ENCODE results near the gene GALE. TPM values are rescaled to one million over a fixed set of nuclear protein-coding genes. Genes with fewer than 3 reads are reported as not detected.

The GALE gene
- total and polyA plus RNA-seq, 2 donors (not counting 3 experiments of a cell fraction or from before 2014, with no cell fraction given): 42.9 to 64.7 TPM

GRCh38 chr1:23748016-23748415, 52.5 kb downstream of the GALE start:
- peaks cover 24 to 29% of the 10 kb centered on the region in 2 experiments for H3K36me3 ChIP-seq (ENCODE audit: control insufficient read depth in 2 of 2, extremely low read depth in 1 of 2, insufficient read depth in 2 of 2, low read length in 2 of 2)
- no peak for FAIRE-seq
- intact Hi-C loops (cut with micrococcal nuclease): no loop called here

More at GRCh38 chr1:23748016-23748415, 52.5 kb downstream of the GALE start:
- Histone ChIP-seq H3K79me2 (ENCODE audit: control insufficient read depth, insufficient read depth, low read length) (peaks cover 73% of the 10 kb centered on the region), H3K4me3 (replicated peaks in 1 of 3; ENCODE audit: insufficient read depth in 1 of 3, low read depth in 1 of 3, low read length in 3 of 3) (no peak overlapping the region), H3K9ac (replicated peaks; ENCODE audit: extremely low read depth, insufficient read depth, low read length) (no peak overlapping the region), H3K27me3 (ENCODE audit: control insufficient read depth in 2 of 2, insufficient read depth in 2 of 2, low read length in 2 of 2) (no peaks in the 10 kb centered on the region), H3K9me1 (replicated peaks; ENCODE audit: control insufficient read depth, extremely low read depth, insufficient read depth, low read length) (no peaks in the 10 kb centered on the region), H3K27ac (ENCODE audit: insufficient read depth, low read depth, low read length) (no peak overlapping the region), H3K9me3 (replicated peaks; ENCODE audit: control insufficient read depth, insufficient read depth, low read length) (no peaks in the 10 kb centered on the region), H4K20me1 (replicated peaks; ENCODE audit: control insufficient read depth, extremely low read depth, insufficient read depth, low read length) (peaks cover 27% of the 10 kb centered on the region), H3K4me2 (ENCODE audit: insufficient read depth, low read length) (no peak overlapping the region), H3K4me1 (ENCODE audit: control insufficient read depth, extremely low read depth, insufficient read depth, low read length) (peaks cover 14% of the 10 kb centered on the region), H2AFZ (ENCODE audit: low read depth, low read length) (no peak overlapping the region)
- DNase-seq (ENCODE audit: low read depth, low spot score): no peak
- ChIA-PET CTCF (interaction anchor here (1.3 kb wide), 1 partner anchor 111 kb away, joined by 3 read pairs; no protein-coding TSS in a partner anchor), POLR2A (interaction anchor here (0.7 kb wide), 1 partner anchor 56 kb away, joined by 3 read pairs; the partner anchor contains the start of gene RPL11)
- dilution Hi-C loops (cut with MboI; ENCODE audit: extremely low pct_ligation_motif_present, low sequenced_read_pairs): no loop called here
- TF ChIP-seq JUN (IDR thresholded peaks at IDR 0.05; ENCODE audit: borderline replicate concordance, insufficient read depth, insufficient read length, low read depth) (no peak), POLR2A (IDR thresholded peaks at IDR 0.05; ENCODE audit: low read depth, low read length) (no peak), GATA2 (IDR thresholded peaks at IDR 0.05; ENCODE audit: insufficient read depth, insufficient read length, low read depth, low read length) (no peak), MAX (IDR thresholded peaks at IDR 0.05; ENCODE audit: insufficient read depth, insufficient read length) (no peak), POLR2AphosphoS5 (IDR thresholded peaks at IDR 0.05; ENCODE audit: insufficient read depth, low read depth, low read length) (no peak), EZH2 (IDR thresholded peaks at IDR 0.05; ENCODE audit: borderline replicate concordance, low read depth, low read length, severe bottlenecking) (no peak), MYC (IDR thresholded peaks at IDR 0.05; ENCODE audit: low read depth, low read length) (no peak), CTCF (IDR thresholded peaks at IDR 0.05; ENCODE audit: extremely low read depth in 1 of 2, insufficient read depth in 1 of 2, low read depth in 1 of 2, low read length in 2 of 2) (no peak), FOS (IDR thresholded peaks at IDR 0.05; ENCODE audit: borderline replicate concordance, insufficient read depth, low read length) (no peak)
- BruUV-seq (replicated peaks): no TSS peak

Other genes with a start within 250 kb of the GALE start
- gene ID3, start 241.3 kb downstream of the GALE start, total RNA-seq: 277 and 310 TPM in 2 replicates
- 783 and 971 TPM in 2 replicates for gene ID3, start 241.3 kb downstream of the GALE start, polyA plus RNA-seq
- gene RPL11, start 108.9 kb downstream of the GALE start, total RNA-seq: 1,084 and 1,169 TPM in 2 replicates
- 656 and 861 TPM in 2 replicates for gene RPL11, start 108.9 kb downstream of the GALE start, polyA plus RNA-seq
- gene ELOA, start 57.3 kb downstream of the GALE start, total RNA-seq: 41.0 and 42.6 TPM in 2 replicates
- gene ELOA, start 57.3 kb downstream of the GALE start, polyA plus RNA-seq: 10.8 and 11.9 TPM in 2 replicates
- gene PITHD1, start 22.3 kb downstream of the GALE start, total RNA-seq: 35.8 and 42.5 TPM in 2 replicates
- 31.5 and 43.1 TPM in 2 replicates for gene PITHD1, start 22.3 kb downstream of the GALE start, polyA plus RNA-seq
- gene LYPLA2, start 9.6 kb downstream of the GALE start, total RNA-seq: 110 TPM in 2 replicates
- 137 and 173 TPM in 2 replicates for gene LYPLA2, start 9.6 kb downstream of the GALE start, polyA plus RNA-seq
- gene HMGCL, start 24.7 kb upstream of the GALE start, total RNA-seq: 23.9 and 24.2 TPM in 2 replicates
- gene HMGCL, start 24.7 kb upstream of the GALE start, polyA plus RNA-seq: 26.2 and 30.0 TPM in 2 replicates
- 4.3 and 4.9 TPM in 2 replicates for gene FUCA1, start 67.5 kb upstream of the GALE start, total RNA-seq
- gene FUCA1, start 67.5 kb upstream of the GALE start, polyA plus RNA-seq: 5.6 and 6.6 TPM in 2 replicates
- gene CNR2, start 112.6 kb upstream of the GALE start, total RNA-seq: not detected in 2 replicates
- gene CNR2, start 112.6 kb upstream of the GALE start, polyA plus RNA-seq: not detected in 2 replicates
- gene PNRC2, start 159.1 kb upstream of the GALE start, total RNA-seq: 77.8 and 107 TPM in 2 replicates
- 36.3 and 70.2 TPM in 2 replicates for gene PNRC2, start 159.1 kb upstream of the GALE start, polyA plus RNA-seq
- 124 and 125 TPM in 2 replicates for gene SRSF10, start 179.6 kb upstream of the GALE start, total RNA-seq
- gene SRSF10, start 179.6 kb upstream of the GALE start, polyA plus RNA-seq: 81.2 and 135 TPM in 2 replicates

Measured in endothelial cell of umbilical vein (primary cell).